ENCODE results near the gene ACTR6. TPM values are rescaled to one million over a fixed set of nuclear protein-coding genes. Genes with fewer than 3 reads are reported as not detected.
A peak's percentile ranks its signal among the peaks of the same experiment; 100 is the strongest.

Gene ACTR6
- total and polyA plus RNA-seq, 10 of the 15 experiments (the other 5 are each of a cell fraction or from before 2014, with no cell fraction given): 17.4 to 62.4 (median 40.5) TPM

- BruUV-seq (replicated peaks): no TSS peak
These were observed 68.4 kb downstream of the ACTR6 start for GRCh38 chr12:100268835-100269564.

More at GRCh38 chr12:100268835-100269564, 68.4 kb downstream of the ACTR6 start:
- ChIA-PET SMC1A (ENCODE audit: uncharacterized antibody, unreplicated experiment) (interaction anchor here (0.7 to 3.3 kb wide), 5 partner anchors 9 to 61 kb away, joined by 3 to 16 read pairs (median 4); no protein-coding TSS in a partner anchor), POLR2A (interaction anchor here (0.7 to 2.9 kb wide), 3 partner anchors 10 to 60 kb away, joined by 4 to 10 read pairs (median 6); no protein-coding TSS in a partner anchor), CTCF (no interaction called here), RAD21 (ENCODE audit: unreplicated experiment) (no interaction called here)
- TF ChIP-seq ZNF592 (IDR thresholded peaks at IDR 0.05) (no peak), CHD2 (IDR thresholded peaks at IDR 0.05; ENCODE audit: borderline replicate concordance, low read depth, low read length) (no peak), CREM (IDR thresholded peaks at IDR 0.05; ENCODE audit: low read depth) (no peak)
- Histone ChIP-seq H3K9me3 (replicated peaks; ENCODE audit: control insufficient read depth, insufficient read depth, low read length) (no peaks in the 10 kb centered on the region), H3K4me1 (ENCODE audit: control insufficient read depth, insufficient read depth, low read length) (peaks cover 3% of the 10 kb centered on the region; the same call in 1 of the 2 replicates), H4K20me1 (ENCODE audit: control insufficient read depth, insufficient read depth) (peaks cover 3% of the 10 kb centered on the region; the same call in 1 of the 2 replicates), H3K9ac (ENCODE audit: control insufficient read depth, insufficient read depth, low read length) (peak overlapping the region; percentile 93; the same call in 1 of the 2 replicates), H3K27me3 (replicated peaks in 1 of 2; ENCODE audit: control insufficient read depth in 2 of 2, insufficient read depth in 2 of 2, low read length in 1 of 2) (no peaks in the 10 kb centered on the region), H3K4me2 (ENCODE audit: control insufficient read depth, insufficient read depth) (peak overlapping the region; percentile 93), H3K27ac (ENCODE audit: control insufficient read depth, insufficient read depth) (peak overlapping the region; percentile 52), H3K4me3 (peak overlapping the region; percentile 98), H2AFZ (ENCODE audit: control insufficient read depth, low read depth, low read length) (no peak overlapping the region), H3K79me2 (ENCODE audit: control insufficient read depth, insufficient read depth, low read length) (peaks cover 60% of the 10 kb centered on the region), H3K36me3 (ENCODE audit: control insufficient read depth in 2 of 2, insufficient read depth in 2 of 2, low read length in 1 of 2) (no peaks in the 10 kb centered on the region)
- ATAC-seq (no peak), FAIRE-seq (no peak), DNase-seq (ENCODE audit: low read depth, low spot score) (no peak)
- intact Hi-C loops (cut with micrococcal nuclease; ENCODE audit: unreplicated experiment) (loop anchor here (5.0 kb wide), 1 partner anchor 127 kb away; the partner anchor contains the start of gene BLTP3B), in situ Hi-C loops (cut with MboI) (no loop called here)
- WGBS (ENCODE audit: insufficient coverage, insufficient replicate concordance, low lambda C conversion rate, missing lambda C conversion rate): 74% methylated on average over 5 of the region's 5 CpGs

All from GM12878 (cell line).